Measurements from ENCODE around the gene TSPAN5. TPM values are rescaled to one million over a fixed set of nuclear protein-coding genes. Genes with fewer than 3 reads are reported as not detected.

Gene TSPAN5
- total and polyA plus RNA-seq, 10 donors, result 4.6 to 33.6 (median 22.9) TPM

GRCh38 chr4:98673288-98673644, 14.9 kb upstream of the TSPAN5 start:
- TF ChIP-seq POLR2AphosphoS5 (IDR thresholded peaks at IDR 0.05), result no peak
- no peak for TF ChIP-seq CTCF (IDR thresholded peaks at IDR 0.05 in 8 of 11, conservative IDR thresholded peaks at IDR 0.05 in 3 of 11)
- no peak for TF ChIP-seq POLR2A (IDR thresholded peaks at IDR 0.05)
- DNase-seq, result no peak
- intact Hi-C loops (cut with DNase I; ENCODE audit: low total_unique reads), result no loop called here
- no peak overlapping the region for H3K4me3 ChIP-seq
- no peak overlapping the region for H3K27ac ChIP-seq
- H3K36me3 ChIP-seq, result no peaks in the 10 kb centered on the region
- 48 to 54% (median 51%) methylated on average over 4 of the region's 4 CpGs for WGBS, 5 donors
- H3K27me3 ChIP-seq (replicated peaks in 1 of 7), result no peaks in the 10 kb centered on the region
- no peaks in the 10 kb centered on the region for H3K9me3 ChIP-seq
- H3K4me1 ChIP-seq, result peaks cover 0 to 7% (median 0%) of the 10 kb centered on the region in 6 donors

DNA sequence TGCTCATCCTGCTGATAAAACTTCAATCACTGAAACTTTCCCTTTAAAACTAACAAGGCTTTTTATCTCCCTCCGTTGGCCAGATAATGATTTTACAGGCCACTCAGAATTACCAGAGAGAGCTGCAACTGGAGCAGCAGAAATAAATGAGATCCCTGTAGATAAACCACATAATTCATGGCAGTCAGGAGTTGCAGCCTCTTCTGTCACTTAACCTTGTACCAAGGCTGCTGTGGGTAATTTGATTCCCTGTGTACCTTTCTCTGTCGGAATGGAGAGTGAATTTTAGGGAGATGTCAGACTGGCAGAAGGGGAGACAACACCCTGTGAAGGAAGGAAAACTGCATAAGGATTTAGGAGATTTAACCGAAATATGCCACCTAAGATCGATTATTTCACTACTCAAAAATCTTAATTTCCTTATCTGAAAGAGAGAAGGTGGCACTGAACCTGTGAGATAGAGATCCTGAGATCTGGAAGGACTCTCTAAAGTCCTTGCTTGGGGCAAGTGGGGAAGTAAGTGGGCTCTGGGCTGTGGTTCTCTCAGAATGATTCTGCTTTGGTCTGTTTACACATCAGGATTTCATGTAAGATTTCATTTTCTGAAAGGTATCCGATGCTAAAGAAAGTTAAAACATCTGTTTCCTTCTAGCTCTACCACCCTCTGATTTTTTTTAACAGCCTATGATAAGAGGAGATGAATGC, 14.3 kb upstream of the TSPAN5 start:
- Histone ChIP-seq H3K36me3 (no peaks in the 10 kb centered on the region), H3K27me3 (replicated peaks in 1 of 7) (no peaks in the 10 kb centered on the region), H3K27ac (no peak overlapping the region), H3K9me3 (no peaks in the 10 kb centered on the region), H3K4me1 (peaks cover 0 to 7% (median 0%) of the 10 kb centered on the region in 6 donors), H3K4me3 (no peak overlapping the region)
- no peak for DNase-seq
- 31 to 42% (median 40%) methylated on average over 5 of the region's 5 CpGs for WGBS, 5 donors
- TF ChIP-seq POLR2AphosphoS5 (IDR thresholded peaks at IDR 0.05), result no peak
- TF ChIP-seq CTCF (IDR thresholded peaks at IDR 0.05 in 8 of 11, conservative IDR thresholded peaks at IDR 0.05 in 3 of 11), result no peak
- no peak for TF ChIP-seq POLR2A (IDR thresholded peaks at IDR 0.05)
- intact Hi-C loops (cut with DNase I; ENCODE audit: low total_unique reads), result no loop called here

DNA sequence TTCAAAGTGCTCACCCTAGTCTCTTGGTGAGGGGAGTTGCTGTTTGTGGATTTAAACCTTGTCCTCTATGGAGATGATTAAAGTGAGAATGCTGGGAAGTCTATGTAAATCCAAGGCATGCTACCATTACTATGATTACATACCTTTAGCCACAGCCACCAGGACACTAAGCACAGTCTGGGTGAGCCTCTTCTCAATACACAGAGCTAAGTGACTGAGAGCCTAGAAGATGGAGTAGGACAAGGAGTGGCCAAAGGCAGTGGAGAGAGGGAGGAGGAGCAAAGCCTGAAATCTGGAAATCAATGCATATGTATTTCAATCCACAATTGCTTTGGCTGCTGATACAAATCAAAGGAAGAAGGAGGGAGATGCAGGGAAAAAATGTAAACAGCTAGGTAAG, 12.7 kb upstream of the TSPAN5 start:
- Histone ChIP-seq H3K27ac (no peak overlapping the region), H3K27me3 (replicated peaks in 1 of 7) (no peaks in the 10 kb centered on the region), H3K36me3 (no peaks in the 10 kb centered on the region), H3K9me3 (no peaks in the 10 kb centered on the region), H3K4me1 (peaks cover 0 to 7% (median 0%) of the 10 kb centered on the region in 6 donors), H3K4me3 (no peak overlapping the region)
- intact Hi-C loops (cut with DNase I; ENCODE audit: low total_unique reads), result no loop called here
- TF ChIP-seq POLR2A (IDR thresholded peaks at IDR 0.05), result no peak
- no peak for TF ChIP-seq CTCF (IDR thresholded peaks at IDR 0.05 in 8 of 11, conservative IDR thresholded peaks at IDR 0.05 in 3 of 11)
- TF ChIP-seq POLR2AphosphoS5 (IDR thresholded peaks at IDR 0.05), result no peak
- no peak for DNase-seq

GRCh38 chr4:98670186-98670585, 11.8 kb upstream of the TSPAN5 start:
- Histone ChIP-seq H3K36me3 (no peaks in the 10 kb centered on the region), H3K9me3 (no peaks in the 10 kb centered on the region), H3K27ac (no peak overlapping the region), H3K27me3 (replicated peaks in 1 of 7) (no peaks in the 10 kb centered on the region), H3K4me3 (no peak overlapping the region), H3K4me1 (peaks cover 0 to 7% (median 0%) of the 10 kb centered on the region in 6 donors)
- 94 to 97% (median 96%) methylated on average over 5 of the region's 5 CpGs for WGBS, 5 donors
- TF ChIP-seq CTCF (IDR thresholded peaks at IDR 0.05 in 8 of 11, conservative IDR thresholded peaks at IDR 0.05 in 3 of 11) (no peak), POLR2A (IDR thresholded peaks at IDR 0.05) (no peak), POLR2AphosphoS5 (IDR thresholded peaks at IDR 0.05) (no peak)
- intact Hi-C loops (cut with DNase I; ENCODE audit: low total_unique reads), result no loop called here
- no peak for DNase-seq
